Mononuclear cell (primary cell): ENCODE data around the gene STK35. TPM values are rescaled to one million over a fixed set of nuclear protein-coding genes. Genes with fewer than 3 reads are reported as not detected.

Experiments used
- total RNA-seq: library from RNA; depleted of rRNA; stranded (reverse); fragments of >200 nt; gene quantifications from one replicate; pipeline ENCODE4 v1.2.3, GENCODE V29; 2012

Gene STK35
- total RNA-seq, 1 donor = 30.2 TPM

Other genes with a start within 250 kb of the STK35 start
- 23.6 TPM for gene SIRPA, start 206.4 kb upstream of the STK35 start, total RNA-seq
- gene PDYN, start 107.8 kb upstream of the STK35 start, total RNA-seq = 0.10 TPM
- gene TGM3, start 194.2 kb downstream of the STK35 start, total RNA-seq = 0.10 TPM